HEK293 (cell line): ENCODE results near the gene PTRH1.

Experiments
- CTCF ChIA-PET: fragments of 350-600 bp; formaldehyde crosslinking; extraction: SDS; loops from one replicate; lab custom pipeline; 2021; ENCODE audit warnings: antibody characterized with exemption; lab: Yijun Ruan, JAX
- POLR2A ChIA-PET: fragments of 300-600 bp; formaldehyde crosslinking; extraction: SDS; loops from one replicate; lab custom pipeline; 2020; ENCODE audit warnings: antibody characterized with exemption, inconsistent platforms; lab: Yijun Ruan, JAX
- H3K27ac ChIP-seq: fragments of 200-500 bp; sonication (Bioruptor generic); 2 replicates; pipeline ENCODE4 v1.5.1; 2014; ENCODE audit warnings: low read depth, low read length, control low read depth, inconsistent platforms; ENCODE audit errors: extremely low read depth
- H3K36me3 ChIP-seq, 2 experiments: fragments of 200-500 bp in 1 of 2; sonication (Bioruptor generic) in 1 of 2; 1 replicate in 1 of 2; 2 replicates in 1 of 2; pipeline ENCODE4 v1.5.1; 2014 to 2017; ENCODE audit warnings: inconsistent platforms in 2 of 2, low read length in 2 of 2; ENCODE audit not compliant: control insufficient read depth in 2 of 2, insufficient read depth in 1 of 2
- H3K4me1 ChIP-seq: fragments of 200-500 bp; sonication (Bioruptor generic); 2 replicates; pipeline ENCODE4 v1.5.1; 2014; ENCODE audit warnings: mild to moderate bottlenecking, low read length, inconsistent platforms; ENCODE audit not compliant: control insufficient read depth, insufficient read depth
- H3K4me3 ChIP-seq: 2 replicates; pipeline ENCODE4 v1.5.1; 2011; ENCODE audit warnings: low read depth, mild to moderate bottlenecking, control low read depth, low read length, moderate library complexity
- H3K9me3 ChIP-seq: fragments of 200-500 bp; sonication (Bioruptor generic); 2 replicates; pipeline ENCODE4 v1.5.1; 2014; ENCODE audit warnings: low read depth, low read length, inconsistent platforms; ENCODE audit not compliant: control insufficient read depth, insufficient read depth
- BCL11B ChIP-seq: fragments of 450-650 bp; formaldehyde crosslinking; IDR thresholded peaks from 2 replicates; pipeline ENCODE4 v1.5.1; 2016; ENCODE audit warnings: low read depth, missing biosample characterization, missing genetic modification characterization
- HOXC10 ChIP-seq: sonication (generic); formaldehyde crosslinking; IDR thresholded peaks from 2 replicates; pipeline ENCODE4 v1.8.1; 2023; ENCODE audit warnings: mild to moderate bottlenecking, missing genetic modification reagents
- PRDM2 ChIP-seq: fragments of 450-650 bp; formaldehyde crosslinking; IDR thresholded peaks from 2 replicates; pipeline ENCODE4 v1.5.1; 2016; ENCODE audit warnings: missing biosample characterization, missing genetic modification characterization, borderline replicate concordance
- WT1 ChIP-seq: fragments of 450-650 bp; formaldehyde crosslinking; IDR thresholded peaks from 2 replicates; pipeline ENCODE4 v1.5.1; 2016; ENCODE audit warnings: missing biosample characterization, missing genetic modification characterization
- ZBTB10 ChIP-seq: fragments of 450-650 bp; formaldehyde crosslinking; IDR thresholded peaks from 2 replicates; pipeline ENCODE4 v1.5.1; 2016; ENCODE audit warnings: missing biosample characterization, missing genetic modification characterization
- ZBTB26 ChIP-seq: fragments of 450-650 bp; formaldehyde crosslinking; optimal IDR thresholded peaks from 2 replicates; pipeline ENCODE3; 2016; ENCODE audit warnings: missing biosample characterization, mild to moderate bottlenecking, missing genetic modification characterization
- ZEB2 ChIP-seq: fragments of 450-650 bp; formaldehyde crosslinking; IDR thresholded peaks from 2 replicates; pipeline ENCODE4 v1.5.1; 2016; ENCODE audit warnings: missing biosample characterization, missing genetic modification characterization
- ZFP3 ChIP-seq: fragments of 450-650 bp; formaldehyde crosslinking; IDR thresholded peaks from 2 replicates; pipeline ENCODE4 v1.5.1; 2016; ENCODE audit warnings: low read depth, missing biosample characterization, missing genetic modification characterization
- ZIC2 ChIP-seq: fragments of 450-650 bp; formaldehyde crosslinking; IDR thresholded peaks from 2 replicates; pipeline ENCODE4 v1.5.1; 2016; ENCODE audit warnings: missing biosample characterization, missing genetic modification characterization
- ZNF114 ChIP-seq: fragments of 450-650 bp; formaldehyde crosslinking; IDR thresholded peaks from 2 replicates; pipeline ENCODE4 v1.5.0; 2017; ENCODE audit warnings: missing biosample characterization, missing genetic modification characterization
- ZNF211 ChIP-seq: fragments of 450-650 bp; formaldehyde crosslinking; IDR thresholded peaks from 2 replicates; pipeline ENCODE4 v1.5.1; 2016; ENCODE audit warnings: low read depth, missing biosample characterization, missing genetic modification characterization
- ZNF24 ChIP-seq: fragments of 450-650 bp; formaldehyde crosslinking; IDR thresholded peaks from 2 replicates; pipeline ENCODE4 v1.5.1; 2016; ENCODE audit warnings: missing biosample characterization, missing genetic modification characterization
- ZNF26 ChIP-seq: fragments of 450-650 bp; formaldehyde crosslinking; IDR thresholded peaks from 2 replicates; pipeline ENCODE4 v1.5.1; 2016; ENCODE audit warnings: missing biosample characterization, missing genetic modification characterization
- ZNF341 ChIP-seq: fragments of 450-650 bp; formaldehyde crosslinking; IDR thresholded peaks from 2 replicates; pipeline ENCODE4; 2016; ENCODE audit warnings: low read depth, missing biosample characterization, missing genetic modification characterization
- ZNF362 ChIP-seq: fragments of 450-650 bp; formaldehyde crosslinking; IDR thresholded peaks from 2 replicates; pipeline ENCODE4 v1.5.1; 2016; ENCODE audit warnings: missing biosample characterization, missing genetic modification characterization
- ZNF423 ChIP-seq: fragments of 450-650 bp; formaldehyde crosslinking; IDR thresholded peaks from 2 replicates; pipeline ENCODE4 v1.5.1; 2016; ENCODE audit warnings: missing biosample characterization, missing genetic modification characterization
- ZNF514 ChIP-seq: fragments of 450-650 bp; formaldehyde crosslinking; IDR thresholded peaks from 2 replicates; pipeline ENCODE4 v1.5.1; 2016; ENCODE audit warnings: missing biosample characterization, missing genetic modification characterization
- ZNF624 ChIP-seq: fragments of 450-650 bp; formaldehyde crosslinking; IDR thresholded peaks from 2 replicates; pipeline ENCODE4 v1.5.1; 2017; ENCODE audit warnings: missing biosample characterization, missing genetic modification characterization
- ZNF658 ChIP-seq: fragments of 450-650 bp; formaldehyde crosslinking; IDR thresholded peaks from 2 replicates; pipeline ENCODE4; 2016; ENCODE audit warnings: missing biosample characterization, missing genetic modification characterization
- ZNF660 ChIP-seq: fragments of 450-650 bp; IDR thresholded peaks from 2 replicates; pipeline ENCODE4 v1.5.1; 2018; ENCODE audit warnings: missing biosample characterization, mild to moderate bottlenecking, missing genetic modification characterization
- ZNF707 ChIP-seq: fragments of 450-650 bp; formaldehyde crosslinking; IDR thresholded peaks from 2 replicates; pipeline ENCODE4 v1.5.1; 2016; ENCODE audit warnings: missing biosample characterization, missing genetic modification characterization
- ZXDB ChIP-seq: fragments of 450-650 bp; formaldehyde crosslinking; IDR thresholded peaks from 2 replicates; pipeline ENCODE4 v1.5.1; 2016; ENCODE audit warnings: missing biosample characterization, missing genetic modification characterization

PTRH1 gene

GRCh38 chr9:127744398-127745110, 29.1 kb upstream of the PTRH1 start (continued):
- TF ChIP-seq PRDM2 (no peak), HOXC10 (CRISPR knock-in tag) (no peak), ZNF24 (no peak), ZNF624 (tag by site-specific recombination) (no peak), ZFP3 (tag by site-specific recombination) (no peak), ZNF26 (no peak), ZBTB26 (tag by site-specific recombination) (no peak)

GRCh38 chr9:127742435-127743088, 27.1 kb upstream of the PTRH1 start:
- H3K4me3 ChIP-seq: no peak overlapping the region
- H3K27ac ChIP-seq: no peak overlapping the region
- POLR2A ChIA-PET: interaction anchor here (1.1 kb wide), 1 partner anchor 28 kb away, joined by 4 read pairs; no protein-coding TSS in a partner anchor
- H3K9me3 ChIP-seq: no peaks in the 10 kb centered on the region
- H3K36me3 ChIP-seq: no peaks in the 10 kb centered on the region
- no peaks in the 10 kb centered on the region for H3K4me1 ChIP-seq
- CTCF ChIA-PET: interaction anchor here (0.6 to 2.0 kb wide), 4 partner anchors 8 to 156 kb away, joined by 3 to 6 read pairs (median 3); no protein-coding TSS in a partner anchor
- TF ChIP-seq ZEB2 (tag by site-specific recombination) (no peak), ZNF660 (tag by site-specific recombination) (no peak), WT1 (tag by site-specific recombination) (no peak), ZNF114 (tag by site-specific recombination) (no peak), ZNF211 (no peak), ZNF423 (tag by site-specific recombination) (no peak), ZNF658 (tag by site-specific recombination) (no peak), ZNF707 (no peak), ZNF514 (no peak), BCL11B (tag by site-specific recombination) (0 out of 2 replicates have a peak, but pooled peaks have one; percentile 60), ZNF362 (no peak), ZBTB10 (tag by site-specific recombination) (no peak), ZIC2 (no peak), ZXDB (tag by site-specific recombination) (no peak), ZNF341 (peak; percentile 8; the same call in 1 of the 2 replicates)
